GM11168 (cell line): ENCODE results near the gene GGCT.
"Not testable (repeated sequence)": the region's sequence is repeated elsewhere in the genome, so short reads cannot be mapped to it uniquely, and the experiment has no call there.

Experiments
- in situ Hi-C: fragments of 300-500 bp; cut with MboI; formaldehyde crosslinking; loops from one replicate; pipeline ENCODE4 v1.12.0; 2022; ENCODE audit warnings: low sequenced_read_pairs; ENCODE audit not compliant: unreplicated experiment

The GGCT gene, protein sequence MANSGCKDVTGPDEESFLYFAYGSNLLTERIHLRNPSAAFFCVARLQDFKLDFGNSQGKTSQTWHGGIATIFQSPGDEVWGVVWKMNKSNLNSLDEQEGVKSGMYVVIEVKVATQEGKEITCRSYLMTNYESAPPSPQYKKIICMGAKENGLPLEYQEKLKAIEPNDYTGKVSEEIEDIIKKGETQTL

DNA sequence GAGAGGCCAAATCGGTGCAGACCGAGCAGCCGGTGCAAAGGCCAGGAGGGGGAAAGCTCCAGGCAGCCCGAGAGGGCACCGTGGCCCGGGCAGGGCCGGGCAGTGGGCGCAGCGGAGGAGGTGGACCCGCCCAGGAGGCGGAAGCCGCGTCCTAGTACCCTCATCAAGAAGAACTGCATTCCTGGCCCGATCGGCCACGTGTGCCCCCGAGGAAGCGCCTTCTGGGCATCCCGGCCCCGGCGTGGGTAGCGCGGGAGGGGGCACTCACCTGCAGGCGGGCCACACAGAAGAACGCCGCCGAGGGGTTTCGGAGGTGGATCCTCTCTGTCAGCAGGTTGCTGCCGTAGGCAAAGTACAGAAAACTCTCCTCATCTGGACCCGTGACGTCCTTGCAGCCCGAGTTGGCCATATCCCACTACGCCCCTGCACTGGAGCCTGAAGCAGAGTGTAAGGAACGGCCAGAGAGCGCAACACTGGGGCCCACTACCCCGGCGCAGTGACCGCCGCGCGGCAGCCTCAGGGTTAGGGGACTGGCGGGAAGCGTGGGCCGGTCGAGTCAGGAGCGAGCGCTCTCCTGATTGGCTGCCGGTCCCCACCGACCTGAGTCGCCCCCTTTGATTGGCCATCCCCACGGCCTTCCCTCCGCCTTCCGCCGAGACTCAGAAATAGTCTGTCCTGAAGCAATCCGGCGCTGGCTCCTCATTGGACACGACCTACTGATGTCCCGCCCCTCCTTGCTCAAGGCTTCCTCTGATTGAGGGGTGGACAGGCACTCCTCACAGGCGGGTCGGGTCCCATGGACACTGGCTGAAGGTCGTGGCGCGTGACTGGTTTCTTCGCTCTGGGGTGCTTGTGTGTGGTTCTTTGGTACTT lies at the start of gene GGCT:
GGCT (minus strand) TSS at position 529 of the 873 bp plus-strand sequence; CDS start at position 409, 120 bp downstream.
- in situ Hi-C loops, result loop anchor here (10.0 kb wide), 1 partner anchor 60 kb away; no protein-coding TSS in a partner anchor

DNA sequence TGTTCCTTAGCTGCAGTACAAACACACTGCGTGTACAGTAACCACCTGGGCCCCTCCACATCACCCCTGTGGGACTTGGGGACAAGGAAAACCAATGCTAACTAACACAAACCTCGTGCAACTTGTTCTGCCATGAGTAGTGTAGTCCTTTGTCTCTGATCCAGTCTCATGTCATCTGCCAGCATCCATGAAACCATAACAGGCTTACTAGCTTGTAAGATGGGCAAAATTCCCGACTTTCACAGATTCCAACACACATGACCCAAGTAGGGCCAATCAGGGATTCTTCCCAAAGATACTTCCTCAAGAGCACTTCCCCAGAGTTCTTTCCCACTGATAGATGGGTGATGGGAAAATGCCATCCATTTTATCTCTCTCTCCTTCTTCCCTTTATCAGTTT lies 48.9 kb upstream of the GGCT start:
- in situ Hi-C loops, result loop anchor here (10.0 kb wide), 1 partner anchor 181 kb away; no protein-coding TSS in a partner anchor

DNA sequence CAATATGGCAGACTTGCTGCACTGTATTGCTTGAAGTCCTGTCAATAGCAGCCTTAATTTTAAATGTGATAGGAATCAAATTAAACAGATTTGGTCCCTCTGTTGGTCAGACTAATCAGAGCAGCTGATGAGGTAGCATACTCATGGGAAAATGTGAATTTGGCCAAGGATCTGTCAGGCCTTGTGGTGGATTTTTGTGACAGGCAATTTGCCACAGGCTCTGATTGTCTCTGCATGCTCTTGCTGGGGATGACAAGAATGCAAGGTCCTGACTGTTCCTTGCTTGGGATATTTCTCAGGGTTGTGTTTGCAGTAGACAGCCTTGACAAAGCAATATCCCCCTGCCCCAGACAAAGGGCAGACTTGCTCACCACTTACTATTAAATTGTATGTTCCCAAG lies 48.5 kb upstream of the GGCT start:
- in situ Hi-C loops, result loop anchor here (10.0 kb wide), 1 partner anchor 182 kb away; no protein-coding TSS in a partner anchor

DNA sequence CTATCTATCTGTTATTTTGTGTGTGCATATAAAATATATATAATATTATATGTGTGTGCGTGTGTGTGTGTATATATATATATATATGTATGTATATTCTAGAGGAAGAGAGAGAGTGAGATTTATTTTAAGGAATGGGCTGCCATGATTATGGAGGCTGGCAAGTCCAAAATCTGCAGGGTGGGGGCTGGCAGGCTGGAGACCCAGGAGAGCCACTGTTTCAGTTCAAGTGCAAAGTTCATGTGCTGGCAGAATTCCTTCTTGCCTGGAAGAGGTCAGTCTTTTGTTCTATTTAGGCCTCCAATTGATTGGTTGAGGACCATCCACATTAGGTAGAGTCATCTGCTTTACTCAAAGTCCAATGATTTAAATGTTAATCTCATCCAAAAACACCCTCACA lies 47.7 kb upstream of the GGCT start:
- in situ Hi-C loops, result loop anchor here (10.0 kb wide), 1 partner anchor 182 kb away; no protein-coding TSS in a partner anchor

DNA sequence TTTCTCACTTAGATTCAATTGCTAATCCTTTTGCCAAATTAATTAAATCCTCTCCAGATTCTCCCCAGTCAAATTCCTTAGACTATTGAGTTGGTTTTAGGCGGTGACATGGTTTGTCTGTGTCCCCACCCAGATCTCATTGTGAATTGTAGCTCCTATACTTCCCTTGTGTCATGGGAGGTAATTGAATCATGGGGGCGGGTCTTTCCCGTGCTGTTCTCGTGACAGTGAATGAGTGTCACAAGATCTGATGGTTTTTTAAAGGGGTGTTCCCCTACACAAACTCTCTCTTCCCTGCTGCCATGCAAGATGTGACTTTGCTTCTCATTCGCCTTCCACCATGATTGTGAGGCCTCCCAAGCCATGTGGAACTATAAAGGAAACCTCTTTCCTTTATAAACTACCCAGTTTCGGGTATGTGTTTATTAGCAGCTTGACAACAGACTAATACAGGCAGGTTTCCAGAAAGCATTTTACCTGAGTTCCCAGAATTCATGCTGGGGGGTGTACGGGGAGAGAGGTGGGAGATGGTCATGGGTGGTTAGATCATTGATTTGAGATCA lies 45.4 kb upstream of the GGCT start:
- in situ Hi-C loops, result loop anchor here (10.0 kb wide), 1 partner anchor 185 kb away; no protein-coding TSS in a partner anchor

DNA sequence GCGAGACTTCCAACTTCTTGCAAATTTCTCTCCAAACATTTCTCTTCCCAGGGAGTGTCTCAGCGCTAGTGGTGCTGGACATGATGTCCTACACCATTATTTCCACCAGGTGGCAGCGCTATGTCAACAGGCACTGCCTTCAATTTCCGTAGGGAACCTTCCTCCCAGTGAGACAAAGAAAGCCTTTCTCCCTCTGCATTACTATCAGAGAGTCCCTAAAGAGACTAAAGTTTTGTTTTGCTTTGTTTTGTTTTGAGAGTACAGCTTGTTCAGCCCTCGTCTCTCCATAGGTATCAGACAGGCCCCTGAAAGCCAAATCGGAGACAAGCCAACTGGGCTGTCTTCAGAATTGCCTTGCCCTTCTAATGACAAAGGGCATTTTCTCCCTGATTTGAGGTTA lies 44.2 kb upstream of the GGCT start:
- in situ Hi-C loops, result no loop called here

DNA sequence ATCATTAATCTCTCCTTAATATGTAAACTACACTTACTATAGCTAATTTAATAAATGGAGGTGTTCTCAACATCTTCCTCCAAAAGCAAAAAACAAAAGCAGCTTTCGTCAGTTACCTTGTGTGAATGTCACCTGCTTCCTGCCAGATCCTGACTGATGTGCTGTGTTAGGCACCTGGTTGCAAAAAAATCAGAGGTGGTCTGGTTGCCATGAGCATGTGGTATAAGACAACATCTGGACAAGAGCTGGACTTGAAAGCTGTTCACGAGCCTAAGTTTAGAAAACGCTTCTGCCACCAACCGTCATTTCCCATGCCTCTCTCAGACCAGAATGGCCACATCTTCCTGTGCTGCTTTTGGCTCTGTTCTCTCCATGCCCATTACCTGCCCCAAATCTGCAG lies 42.0 kb upstream of the GGCT start:
- in situ Hi-C loops, result no loop called here

DNA sequence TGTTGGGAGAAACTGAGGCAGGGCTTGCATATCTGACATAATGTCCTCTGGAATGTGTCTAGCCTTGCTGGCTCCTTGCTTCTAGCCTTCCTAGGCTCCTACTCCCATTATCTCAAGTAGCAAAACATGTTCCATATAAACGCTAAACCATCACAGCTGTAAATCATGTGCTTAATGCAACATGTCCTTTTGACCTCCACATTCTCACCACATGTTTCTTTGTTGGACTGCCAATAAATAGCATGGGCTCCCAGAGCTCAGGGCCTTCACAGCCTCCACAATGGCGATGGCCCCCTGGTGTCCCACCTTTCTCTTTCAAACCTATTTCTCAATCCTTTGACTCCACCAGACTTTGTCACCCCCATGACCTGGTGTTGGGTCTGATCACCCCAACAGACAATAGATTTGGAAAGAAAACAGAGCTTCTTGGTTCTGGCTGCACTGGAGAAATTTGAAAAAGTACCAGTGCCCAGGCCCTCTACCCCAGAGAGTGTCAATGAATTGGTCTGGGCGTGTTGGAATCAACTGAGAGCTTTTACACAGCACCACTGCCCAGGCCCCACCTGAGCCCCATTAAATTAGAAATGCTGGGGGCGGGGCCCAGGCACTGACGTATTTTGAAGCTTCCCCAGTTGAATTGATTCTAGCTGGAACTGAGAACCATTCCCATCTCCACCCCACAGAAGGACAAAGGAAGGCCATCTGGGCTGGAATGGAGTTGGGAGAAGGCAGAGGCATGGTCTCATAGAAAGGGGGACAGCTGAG lies 41.3 kb upstream of the GGCT start:
- in situ Hi-C loops, result no loop called here

DNA sequence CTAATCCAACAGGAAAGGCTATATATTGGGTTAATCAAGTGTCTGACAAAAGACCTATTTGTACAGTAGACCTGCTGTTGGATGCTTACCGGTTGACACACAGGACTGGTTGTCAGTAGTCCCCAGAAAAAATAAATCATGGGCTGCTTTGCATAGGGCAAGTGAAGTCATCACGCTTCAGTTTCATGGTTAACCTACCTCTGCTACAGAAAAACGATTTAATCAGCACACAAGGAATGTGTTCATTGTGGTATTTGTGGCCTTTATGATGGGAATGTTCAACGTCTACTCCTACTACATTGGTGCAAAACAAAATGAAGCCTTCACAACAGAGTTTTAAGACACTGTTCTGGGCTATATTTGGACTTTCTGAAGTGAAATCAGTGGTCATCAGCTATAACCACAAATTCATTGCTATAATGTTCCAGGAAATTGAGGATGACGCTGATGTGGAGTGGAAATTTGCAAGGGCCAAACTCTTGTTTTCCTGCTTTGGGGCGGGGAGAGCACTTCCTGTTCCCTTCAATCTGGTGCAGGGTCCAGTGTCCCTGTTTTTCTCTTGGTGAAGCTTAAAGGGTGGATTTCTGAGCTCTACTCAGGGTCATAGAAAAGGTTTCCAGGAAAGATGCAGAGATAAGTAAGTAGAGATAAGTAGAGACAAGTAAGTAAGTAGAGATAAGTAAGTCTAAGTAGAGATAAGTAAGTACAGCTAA lies 39.3 kb upstream of the GGCT start:
- in situ Hi-C loops, result no loop called here

DNA sequence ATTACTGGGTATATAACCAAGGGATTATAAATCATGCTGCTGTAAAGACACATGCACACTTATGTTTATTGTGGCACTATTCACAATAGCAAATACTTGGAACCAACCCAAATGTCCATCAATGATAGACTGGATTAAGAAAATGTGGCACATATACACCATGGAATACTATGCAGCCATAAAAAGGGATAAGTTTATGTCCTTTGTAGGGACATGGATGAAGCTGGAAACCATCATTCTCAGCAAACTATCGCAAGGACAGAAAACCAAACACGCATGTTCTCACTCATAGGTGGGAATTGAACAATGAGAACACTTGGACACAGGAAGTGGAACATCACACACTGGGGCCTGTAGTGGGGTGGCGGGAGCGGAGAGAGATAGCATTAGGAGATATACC lies 38.5 kb upstream of the GGCT start:
- in situ Hi-C loops, result not testable (repeated sequence)

DNA sequence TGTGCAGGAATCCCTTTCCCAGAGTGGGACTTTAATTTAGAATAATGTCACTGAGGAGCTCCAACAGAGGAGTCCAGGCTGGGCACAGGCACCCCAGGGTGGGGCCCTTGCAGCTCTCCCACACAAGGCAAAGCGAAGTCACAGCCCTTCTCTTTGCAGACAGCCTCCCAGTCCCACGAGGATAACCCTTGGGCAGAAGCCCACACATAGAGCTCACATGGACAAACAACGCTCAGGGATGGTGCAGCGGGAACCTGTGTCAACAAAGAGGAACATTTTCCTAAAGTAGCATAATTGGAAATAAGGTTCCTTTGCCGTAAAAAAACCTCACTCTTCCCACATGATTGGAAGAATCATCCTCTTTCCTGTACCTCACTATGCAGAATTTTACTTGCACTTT lies 29.3 kb upstream of the GGCT start:
- in situ Hi-C loops, result no loop called here

DNA sequence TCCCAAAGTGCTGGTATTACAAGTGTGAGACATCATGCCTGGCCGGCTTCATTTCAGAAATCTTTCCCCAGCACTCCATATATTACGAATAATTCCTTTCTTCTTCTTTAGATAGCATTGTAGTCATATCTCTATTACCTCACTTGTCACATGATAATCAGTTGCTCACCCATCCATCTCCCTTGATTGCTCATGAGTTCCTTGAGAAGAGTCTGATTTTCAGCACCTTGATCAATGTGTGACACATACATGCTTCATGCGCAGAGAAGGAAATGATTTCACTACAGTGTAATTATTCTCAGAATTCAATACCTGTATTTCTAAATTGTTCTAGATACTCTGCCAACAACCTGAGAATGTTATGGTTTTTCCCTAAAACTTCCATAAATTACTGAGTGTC lies 26.7 kb upstream of the GGCT start:
- in situ Hi-C loops, result no loop called here

DNA sequence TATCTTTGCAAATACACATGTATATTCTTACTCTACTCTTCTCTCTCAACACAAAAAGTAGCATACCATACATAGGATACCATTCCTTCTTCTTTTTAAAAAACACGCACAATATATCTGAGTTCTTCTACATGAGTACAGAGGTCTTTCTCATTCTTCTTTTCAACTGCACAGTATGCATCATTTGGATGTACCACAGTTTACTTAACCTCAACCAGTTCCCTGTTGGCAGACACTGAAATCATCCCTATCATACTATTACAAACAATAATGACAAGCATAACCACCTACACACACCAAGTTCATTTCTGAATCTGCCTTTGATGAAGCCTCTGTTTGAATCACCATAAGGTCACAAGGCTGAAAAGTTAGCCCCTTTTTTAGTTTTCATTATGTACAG lies 25.7 kb upstream of the GGCT start:
- in situ Hi-C loops, result no loop called here

DNA sequence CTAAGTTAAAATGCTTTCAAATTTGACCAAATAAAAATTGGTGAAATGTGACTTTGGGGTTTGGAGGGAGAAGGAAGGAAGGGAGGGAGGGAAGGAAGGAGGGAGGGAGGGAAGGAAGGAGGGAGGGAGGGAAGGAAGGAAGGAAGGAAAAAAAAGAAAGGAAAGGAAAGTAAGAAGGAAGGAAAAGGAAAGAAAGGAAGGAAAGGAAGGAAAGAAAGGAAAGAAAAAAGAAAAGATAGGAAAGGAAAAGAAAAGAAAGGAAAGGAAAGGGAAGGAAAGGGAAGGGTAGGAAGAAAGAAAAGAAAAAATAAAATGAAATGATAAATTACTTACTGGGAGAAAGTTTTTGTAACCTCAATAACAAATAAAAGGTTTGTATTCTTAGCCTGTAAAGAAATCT lies 24.1 kb upstream of the GGCT start:
- in situ Hi-C loops, result no loop called here

DNA sequence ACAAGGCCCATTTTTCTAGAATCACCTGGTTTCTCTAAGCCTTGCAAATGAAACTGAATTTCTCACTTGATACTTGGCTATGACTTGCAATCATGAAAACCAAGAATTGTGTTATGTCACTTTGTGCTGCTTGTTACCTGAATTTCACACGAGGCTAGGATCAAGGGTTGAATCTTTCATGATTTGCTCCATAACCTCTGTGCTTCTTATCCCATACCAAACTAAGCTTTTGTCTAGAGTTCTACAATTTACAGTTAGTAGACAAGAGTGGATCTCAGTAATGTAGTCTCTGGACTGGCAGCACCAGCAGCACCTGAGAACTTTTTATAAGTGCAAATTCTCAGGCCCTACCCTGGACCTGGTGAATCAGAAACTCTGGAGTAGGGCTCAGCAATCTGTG lies 22.7 kb upstream of the GGCT start:
- in situ Hi-C loops, result not testable (repeated sequence)

DNA sequence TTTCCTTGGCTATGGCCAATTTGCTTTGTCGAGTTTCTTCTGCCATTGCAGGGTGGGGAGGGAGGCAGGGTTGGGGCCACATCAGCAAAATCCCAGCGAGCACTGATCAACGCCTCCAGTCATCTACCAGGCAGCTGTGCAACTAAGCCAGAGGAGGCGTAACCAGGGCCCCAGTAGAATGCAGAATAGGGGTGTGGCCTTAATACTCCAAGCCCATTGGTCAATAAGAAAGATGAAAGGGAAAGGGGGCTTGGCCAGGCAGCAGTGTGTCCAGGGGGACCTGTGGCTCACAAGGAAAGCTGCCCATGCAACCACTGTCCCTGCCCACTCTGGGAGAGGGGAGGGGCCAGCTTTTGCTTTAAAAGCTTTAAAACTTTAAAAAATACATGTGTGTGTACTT lies 21.5 kb upstream of the GGCT start:
- in situ Hi-C loops, result no loop called here

DNA sequence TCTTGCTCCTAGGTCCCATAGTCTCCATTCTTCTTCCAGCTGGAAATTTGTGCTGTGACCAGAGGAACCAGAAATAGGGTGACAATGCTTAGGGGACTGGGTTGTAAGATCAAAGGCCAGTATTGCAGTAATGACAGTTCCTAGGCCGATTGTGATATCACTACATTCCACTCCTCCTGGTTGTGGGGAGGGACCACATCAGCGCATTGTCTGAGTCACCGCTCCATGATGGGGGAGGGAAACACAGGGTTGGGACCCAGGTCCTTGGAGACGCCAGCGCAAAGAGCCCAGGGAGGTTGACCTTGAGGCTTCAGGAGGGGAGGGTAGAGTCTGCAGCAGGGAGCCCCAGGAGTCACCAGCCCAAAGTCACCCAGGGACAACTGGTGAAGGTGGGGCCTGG lies 20.8 kb upstream of the GGCT start:
- in situ Hi-C loops, result no loop called here

DNA sequence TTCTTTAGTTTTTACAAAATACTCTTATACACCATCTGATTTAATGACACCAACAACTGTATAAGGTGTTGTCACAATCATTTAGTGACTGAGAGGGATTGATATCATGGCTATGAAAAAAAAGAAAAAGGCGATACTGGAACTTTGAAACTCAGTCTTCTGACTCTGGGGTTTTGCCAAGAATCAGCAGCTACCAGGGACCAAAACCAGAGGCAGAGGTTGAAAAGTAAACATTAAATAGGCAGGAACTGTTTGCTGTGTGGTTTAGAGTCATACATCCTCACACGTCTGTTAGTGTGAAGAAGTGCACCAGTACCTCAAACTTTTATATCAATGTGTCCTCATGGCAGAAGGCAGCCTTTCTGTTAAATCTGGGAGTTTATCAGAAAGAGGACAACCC lies 19.9 kb upstream of the GGCT start:
- in situ Hi-C loops, result no loop called here

DNA sequence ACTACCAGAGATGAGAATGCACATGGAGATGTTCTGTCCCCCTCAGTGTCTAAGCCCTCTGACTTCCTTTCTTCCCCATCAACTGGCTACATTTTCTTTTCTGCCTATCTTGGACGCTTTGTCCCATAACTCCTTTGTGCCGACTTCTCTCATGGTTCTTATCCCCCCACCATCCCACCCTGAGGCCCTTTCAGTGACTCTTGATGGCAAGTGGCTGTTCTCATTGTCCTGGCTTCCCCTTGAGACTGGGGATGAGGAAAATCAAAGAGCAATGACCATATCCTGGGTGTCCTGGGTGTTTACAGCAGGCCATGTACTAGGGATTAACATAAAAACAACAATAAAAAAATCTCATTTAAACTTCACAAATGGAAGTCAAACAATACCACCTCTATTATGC lies 18.8 kb upstream of the GGCT start:
- in situ Hi-C loops, result no loop called here

DNA sequence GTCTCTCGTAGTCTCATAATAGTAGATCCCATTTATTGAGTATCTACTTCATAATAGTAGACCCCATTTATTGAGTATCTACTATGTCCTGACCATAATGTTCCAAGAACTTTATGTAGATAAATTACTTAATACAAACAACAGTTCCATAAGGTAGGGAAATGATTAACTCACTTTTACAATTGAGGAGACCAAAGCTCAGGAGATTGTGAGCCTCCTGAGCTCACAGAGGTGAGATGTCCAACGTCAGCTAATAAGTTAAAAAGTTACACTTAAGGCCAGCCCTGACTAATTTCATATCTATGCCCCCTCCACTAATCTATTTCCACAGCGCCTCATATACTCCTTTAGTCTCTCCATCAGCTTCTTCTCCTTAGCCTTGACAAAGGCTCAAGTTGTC lies 17.5 kb upstream of the GGCT start:
- in situ Hi-C loops, result no loop called here
